ENCODE measurements around the gene CA10.

Gene CA10

DNA sequence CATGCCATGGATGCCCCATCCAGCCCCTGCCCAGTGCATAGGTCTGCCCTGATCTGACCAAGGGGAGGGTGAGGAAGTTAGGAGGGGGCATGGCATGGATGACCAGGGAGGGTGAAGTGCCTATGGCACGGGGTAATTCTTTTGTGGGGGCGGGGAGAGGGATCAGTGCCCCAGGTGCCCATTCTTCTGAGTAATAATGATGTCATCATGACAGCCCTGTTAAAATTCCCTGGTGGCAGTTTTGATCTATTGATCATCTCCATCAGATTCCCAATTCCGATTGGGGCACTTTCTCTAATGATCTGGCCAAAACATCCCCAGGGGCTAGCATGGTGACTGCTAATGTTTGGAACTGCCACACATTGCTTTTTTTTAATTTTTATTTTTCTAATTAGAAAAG, 506.0 kb downstream of the CA10 start:
- Histone ChIP-seq H3K4me3 (replicated peaks; ENCODE audit: insufficient read depth, low read length) (no peak overlapping the region), H3K27me3 (ENCODE audit: insufficient read depth, poor library complexity, severe bottlenecking) (no peaks in the 10 kb centered on the region), H3K27ac (replicated peaks) (no peak overlapping the region)
- TF ChIP-seq SPI1 (IDR thresholded peaks at IDR 0.05; ENCODE audit: borderline replicate concordance, low read depth): no peak
- TF ChIP-seq, protein P1, sequence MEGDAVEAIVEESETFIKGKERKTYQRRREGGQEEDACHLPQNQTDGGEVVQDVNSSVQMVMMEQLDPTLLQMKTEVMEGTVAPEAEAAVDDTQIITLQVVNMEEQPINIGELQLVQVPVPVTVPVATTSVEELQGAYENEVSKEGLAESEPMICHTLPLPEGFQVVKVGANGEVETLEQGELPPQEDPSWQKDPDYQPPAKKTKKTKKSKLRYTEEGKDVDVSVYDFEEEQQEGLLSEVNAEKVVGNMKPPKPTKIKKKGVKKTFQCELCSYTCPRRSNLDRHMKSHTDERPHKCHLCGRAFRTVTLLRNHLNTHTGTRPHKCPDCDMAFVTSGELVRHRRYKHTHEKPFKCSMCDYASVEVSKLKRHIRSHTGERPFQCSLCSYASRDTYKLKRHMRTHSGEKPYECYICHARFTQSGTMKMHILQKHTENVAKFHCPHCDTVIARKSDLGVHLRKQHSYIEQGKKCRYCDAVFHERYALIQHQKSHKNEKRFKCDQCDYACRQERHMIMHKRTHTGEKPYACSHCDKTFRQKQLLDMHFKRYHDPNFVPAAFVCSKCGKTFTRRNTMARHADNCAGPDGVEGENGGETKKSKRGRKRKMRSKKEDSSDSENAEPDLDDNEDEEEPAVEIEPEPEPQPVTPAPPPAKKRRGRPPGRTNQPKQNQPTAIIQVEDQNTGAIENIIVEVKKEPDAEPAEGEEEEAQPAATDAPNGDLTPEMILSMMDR (IDR thresholded peaks at IDR 0.05; ENCODE audit: insufficient read depth, low read length): no peak
- TF ChIP-seq, protein P2, sequence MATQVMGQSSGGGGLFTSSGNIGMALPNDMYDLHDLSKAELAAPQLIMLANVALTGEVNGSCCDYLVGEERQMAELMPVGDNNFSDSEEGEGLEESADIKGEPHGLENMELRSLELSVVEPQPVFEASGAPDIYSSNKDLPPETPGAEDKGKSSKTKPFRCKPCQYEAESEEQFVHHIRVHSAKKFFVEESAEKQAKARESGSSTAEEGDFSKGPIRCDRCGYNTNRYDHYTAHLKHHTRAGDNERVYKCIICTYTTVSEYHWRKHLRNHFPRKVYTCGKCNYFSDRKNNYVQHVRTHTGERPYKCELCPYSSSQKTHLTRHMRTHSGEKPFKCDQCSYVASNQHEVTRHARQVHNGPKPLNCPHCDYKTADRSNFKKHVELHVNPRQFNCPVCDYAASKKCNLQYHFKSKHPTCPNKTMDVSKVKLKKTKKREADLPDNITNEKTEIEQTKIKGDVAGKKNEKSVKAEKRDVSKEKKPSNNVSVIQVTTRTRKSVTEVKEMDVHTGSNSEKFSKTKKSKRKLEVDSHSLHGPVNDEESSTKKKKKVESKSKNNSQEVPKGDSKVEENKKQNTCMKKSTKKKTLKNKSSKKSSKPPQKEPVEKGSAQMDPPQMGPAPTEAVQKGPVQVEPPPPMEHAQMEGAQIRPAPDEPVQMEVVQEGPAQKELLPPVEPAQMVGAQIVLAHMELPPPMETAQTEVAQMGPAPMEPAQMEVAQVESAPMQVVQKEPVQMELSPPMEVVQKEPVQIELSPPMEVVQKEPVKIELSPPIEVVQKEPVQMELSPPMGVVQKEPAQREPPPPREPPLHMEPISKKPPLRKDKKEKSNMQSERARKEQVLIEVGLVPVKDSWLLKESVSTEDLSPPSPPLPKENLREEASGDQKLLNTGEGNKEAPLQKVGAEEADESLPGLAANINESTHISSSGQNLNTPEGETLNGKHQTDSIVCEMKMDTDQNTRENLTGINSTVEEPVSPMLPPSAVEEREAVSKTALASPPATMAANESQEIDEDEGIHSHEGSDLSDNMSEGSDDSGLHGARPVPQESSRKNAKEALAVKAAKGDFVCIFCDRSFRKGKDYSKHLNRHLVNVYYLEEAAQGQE (IDR thresholded peaks at IDR 0.05; ENCODE audit: insufficient replicate concordance, low read depth): no peak
- TF ChIP-seq POLR2AphosphoS5 (IDR thresholded peaks at IDR 0.05; ENCODE audit: low read depth): no peak
- TF ChIP-seq GABPA (IDR thresholded peaks at IDR 0.05; ENCODE audit: low read depth): no peak
- no peak for DNase-seq (ENCODE audit: low read depth in 1 of 2, low spot score in 1 of 2)

DNA sequence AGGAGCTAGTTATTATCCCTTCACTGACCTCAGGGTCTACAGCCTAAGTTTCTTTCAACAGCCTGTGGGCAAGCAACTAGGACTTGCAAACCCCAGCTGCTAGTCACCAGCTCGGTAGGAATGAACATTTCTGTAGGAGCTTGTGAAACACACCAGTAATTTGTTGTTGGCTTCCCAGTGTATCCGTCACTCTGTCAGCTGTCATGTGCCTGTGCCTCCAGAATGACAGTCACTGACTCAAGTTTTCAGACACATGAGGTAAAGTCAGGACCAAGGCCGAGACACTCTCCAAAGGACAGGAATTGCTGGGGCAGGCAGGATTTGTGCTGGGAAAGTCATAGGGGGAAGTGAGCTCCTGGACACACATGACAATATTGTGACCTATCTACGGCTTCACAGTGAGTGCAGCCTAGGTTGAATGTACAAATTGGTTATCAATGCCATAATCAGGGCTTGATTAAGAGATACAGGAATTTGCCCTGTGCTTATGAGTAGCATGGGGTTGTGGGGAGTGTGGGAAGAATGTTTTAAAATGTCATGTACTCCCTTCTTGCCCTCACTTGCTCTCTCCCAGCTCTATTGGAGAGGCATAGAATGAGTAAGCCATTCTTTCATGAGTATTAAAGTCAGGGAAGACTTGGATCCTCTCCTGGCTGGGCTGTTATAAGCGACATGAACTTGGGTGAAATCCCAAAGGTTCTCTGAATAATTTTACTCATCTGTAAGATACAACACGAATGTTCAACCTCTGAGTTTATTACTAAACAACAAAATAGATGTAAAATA, 506.8 kb downstream of the CA10 start:
- no peak overlapping the region for H3K27ac ChIP-seq (replicated peaks)
- H3K27me3 ChIP-seq (ENCODE audit: insufficient read depth, poor library complexity, severe bottlenecking): no peaks in the 10 kb centered on the region
- no peak for DNase-seq (ENCODE audit: low read depth in 1 of 2, low spot score in 1 of 2)
- no peak for TF ChIP-seq GABPA (IDR thresholded peaks at IDR 0.05; ENCODE audit: low read depth)
- TF ChIP-seq, protein P2 (IDR thresholded peaks at IDR 0.05; ENCODE audit: insufficient replicate concordance, low read depth): no peak
- TF ChIP-seq SPI1 (IDR thresholded peaks at IDR 0.05; ENCODE audit: borderline replicate concordance, low read depth): no peak
- TF ChIP-seq, protein P1 (IDR thresholded peaks at IDR 0.05; ENCODE audit: insufficient read depth, low read length): no peak
- TF ChIP-seq POLR2AphosphoS5 (IDR thresholded peaks at IDR 0.05; ENCODE audit: low read depth): no peak
- no peak overlapping the region for H3K4me3 ChIP-seq (replicated peaks; ENCODE audit: insufficient read depth, low read length)

DNA sequence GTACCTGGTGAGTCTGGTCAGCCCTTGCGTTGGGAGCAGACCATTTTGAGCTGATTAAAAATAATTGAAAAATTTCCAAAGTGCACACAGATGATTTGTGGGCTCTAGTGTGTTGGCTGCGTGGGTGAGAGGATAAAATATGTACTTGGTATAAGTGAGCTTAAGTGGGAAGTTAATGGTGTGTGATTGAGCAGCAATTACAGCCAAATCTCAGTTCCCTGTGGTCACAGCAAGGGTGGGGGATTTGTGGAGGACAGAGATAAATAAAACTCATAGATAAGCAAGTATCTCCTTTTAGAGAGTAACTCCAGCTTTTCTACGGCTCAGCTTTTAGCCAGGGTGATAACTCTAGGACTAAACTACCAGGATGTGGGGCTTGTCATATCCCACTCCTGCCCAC, 507.7 kb downstream of the CA10 start:
- Histone ChIP-seq H3K4me3 (replicated peaks; ENCODE audit: insufficient read depth, low read length) (no peak overlapping the region), H3K27me3 (ENCODE audit: insufficient read depth, poor library complexity, severe bottlenecking) (no peaks in the 10 kb centered on the region), H3K27ac (replicated peaks) (no peak overlapping the region)
- no peak for DNase-seq (ENCODE audit: low read depth in 1 of 2, low spot score in 1 of 2)
- TF ChIP-seq SPI1 (IDR thresholded peaks at IDR 0.05; ENCODE audit: borderline replicate concordance, low read depth) (no peak), POLR2AphosphoS5 (IDR thresholded peaks at IDR 0.05; ENCODE audit: low read depth) (no peak), GABPA (IDR thresholded peaks at IDR 0.05; ENCODE audit: low read depth) (no peak)
- TF ChIP-seq, protein P1 (IDR thresholded peaks at IDR 0.05; ENCODE audit: insufficient read depth, low read length): no peak
- TF ChIP-seq, protein P2 (IDR thresholded peaks at IDR 0.05; ENCODE audit: insufficient replicate concordance, low read depth): no peak

All from HL-60 (cell line).